Prostate gland (tissue), 2 donors: ENCODE results near the gene NCOA5. TPM values are rescaled to one million over a fixed set of nuclear protein-coding genes. Genes with fewer than 3 reads are reported as not detected.

ENCODE experiments used
- DNase-seq: peaks from one replicate; pipeline ENCODE4 v3.0.0-alpha.2; 2019; ENCODE audit warnings: low spot score
- H3K27ac ChIP-seq, 2 donors: fragments of 200-600 bp; sonication (generic); 2 replicates each; pipeline ENCODE4 v1.5.1; 2017 to 2019
- H3K27me3 ChIP-seq: fragments of 200-600 bp; sonication (generic); replicated peaks from 2 replicates; pipeline ENCODE4 v1.5.1; 2019; ENCODE audit not compliant: insufficient read depth
- H3K36me3 ChIP-seq, 2 donors: fragments of 200-600 bp; sonication (generic); 1 replicate in 1 of 2; 2 replicates in 1 of 2; pipeline versions ENCODE4 v1.5.1 to v1.8.1; 2017 to 2019
- H3K4me1 ChIP-seq: fragments of 200-600 bp; sonication (generic); replicated peaks from 2 replicates; pipeline ENCODE4 v1.5.1; 2019
- H3K4me3 ChIP-seq, 2 donors: fragments of 200-600 bp; sonication (generic); 2 replicates each; pipeline ENCODE4 v1.5.1; 2017 to 2019
- H3K9me3 ChIP-seq: fragments of 200-600 bp; sonication (generic); 2 replicates; pipeline ENCODE4 v1.5.1; 2017
- POLR2A ChIP-seq: fragments of 450-650 bp; IDR thresholded peaks from one replicate; pipeline ENCODE4 v1.6.1; 2016; ENCODE audit warnings: antibody characterized with exemption, mild to moderate bottlenecking
- POLR2AphosphoS5 ChIP-seq: sonication (generic); formaldehyde crosslinking; IDR thresholded peaks from one replicate; pipeline ENCODE4 v1.6.1; 2017; ENCODE audit warnings: antibody characterized with exemption
- WGBS: methylation state at CpG from one replicate; pipeline ENCODE4 v1.1.5; 2018; 5-methylcytosine and 5-hydroxymethylcytosine counted together
- intact Hi-C: fragments of 100-400 bp; cut with DNase I; formaldehyde crosslinking; loops from one replicate; pipeline ENCODE4 v1.14.2; 2022
- total RNA-seq, 2 donors: library from RNA; depleted of rRNA; stranded (reverse); fragments of >200 nt; gene quantifications; one replicate each; pipeline ENCODE4 v1.1.0, GENCODE V29; 2016
- TF ChIP-seq, protein P1 (sequence below), 4 experiments: fragments of 200-600 bp in 2 of 4; fragments of 450-650 bp in 2 of 4; sonication (generic) in 2 of 4; IDR thresholded peaks; 1 replicate in 3 of 4; 2 replicates in 1 of 4; pipeline ENCODE4 v1.5.1; 2016 to 2019; ENCODE audit warnings: antibody characterized with exemption in 4 of 4, mild to moderate bottlenecking in 2 of 4, moderate library complexity in 2 of 4

The NCOA5 gene
- total RNA-seq, 2 donors from 2014 or later = 41.0 to 50.6 TPM

DNA sequence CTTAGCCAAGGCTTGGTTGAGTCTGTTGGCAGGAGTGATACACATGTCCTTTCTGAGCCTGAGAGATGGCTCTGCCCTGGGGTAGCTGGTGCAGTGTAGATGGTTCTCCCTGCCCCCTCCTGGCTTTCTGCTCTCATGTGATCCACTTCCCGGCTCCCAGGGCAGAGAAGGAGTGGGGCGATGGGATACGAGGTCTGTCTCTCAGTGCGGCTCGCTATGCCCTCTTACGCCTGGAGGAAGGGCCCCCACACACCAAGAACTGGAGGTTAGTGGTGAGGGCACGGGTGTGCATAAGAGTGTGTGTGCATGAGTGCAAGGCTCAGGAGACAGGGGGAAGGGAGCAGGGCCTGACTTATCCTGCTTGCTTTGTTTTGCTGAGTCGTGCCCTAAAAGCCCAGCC lies 41.9 kb downstream of the NCOA5 start:
- intact Hi-C loops = no loop called here
- no peak overlapping the region for H3K4me3 ChIP-seq
- H3K9me3 ChIP-seq = no peaks in the 10 kb centered on the region
- no peaks in the 10 kb centered on the region for H3K36me3 ChIP-seq
- no peak for DNase-seq
- no peaks in the 10 kb centered on the region for H3K27me3 ChIP-seq
- H3K27ac ChIP-seq = no peak overlapping the region
- TF ChIP-seq, protein P1, sequence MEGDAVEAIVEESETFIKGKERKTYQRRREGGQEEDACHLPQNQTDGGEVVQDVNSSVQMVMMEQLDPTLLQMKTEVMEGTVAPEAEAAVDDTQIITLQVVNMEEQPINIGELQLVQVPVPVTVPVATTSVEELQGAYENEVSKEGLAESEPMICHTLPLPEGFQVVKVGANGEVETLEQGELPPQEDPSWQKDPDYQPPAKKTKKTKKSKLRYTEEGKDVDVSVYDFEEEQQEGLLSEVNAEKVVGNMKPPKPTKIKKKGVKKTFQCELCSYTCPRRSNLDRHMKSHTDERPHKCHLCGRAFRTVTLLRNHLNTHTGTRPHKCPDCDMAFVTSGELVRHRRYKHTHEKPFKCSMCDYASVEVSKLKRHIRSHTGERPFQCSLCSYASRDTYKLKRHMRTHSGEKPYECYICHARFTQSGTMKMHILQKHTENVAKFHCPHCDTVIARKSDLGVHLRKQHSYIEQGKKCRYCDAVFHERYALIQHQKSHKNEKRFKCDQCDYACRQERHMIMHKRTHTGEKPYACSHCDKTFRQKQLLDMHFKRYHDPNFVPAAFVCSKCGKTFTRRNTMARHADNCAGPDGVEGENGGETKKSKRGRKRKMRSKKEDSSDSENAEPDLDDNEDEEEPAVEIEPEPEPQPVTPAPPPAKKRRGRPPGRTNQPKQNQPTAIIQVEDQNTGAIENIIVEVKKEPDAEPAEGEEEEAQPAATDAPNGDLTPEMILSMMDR (IDR thresholded peaks at IDR 0.05) = no peak
- no peak for TF ChIP-seq POLR2A
- H3K4me1 ChIP-seq = no peaks in the 10 kb centered on the region
- WGBS = 70% methylated on average over 8 of the region's 8 CpGs

GRCh38 chr20:46046588-46047310 lies 43.0 kb downstream of the NCOA5 start:
- H3K27ac ChIP-seq = no peak overlapping the region
- no peak overlapping the region for H3K4me3 ChIP-seq
- H3K27me3 ChIP-seq = no peaks in the 10 kb centered on the region
- no peaks in the 10 kb centered on the region for H3K36me3 ChIP-seq
- H3K9me3 ChIP-seq = no peaks in the 10 kb centered on the region
- intact Hi-C loops = no loop called here
- DNase-seq = no peak
- TF ChIP-seq POLR2AphosphoS5 = no peak
- TF ChIP-seq POLR2A = no peak
- TF ChIP-seq, protein P1 (IDR thresholded peaks at IDR 0.05) = no peak
- 88% methylated on average over 8 of the region's 8 CpGs for WGBS
- H3K4me1 ChIP-seq = no peaks in the 10 kb centered on the region

DNA sequence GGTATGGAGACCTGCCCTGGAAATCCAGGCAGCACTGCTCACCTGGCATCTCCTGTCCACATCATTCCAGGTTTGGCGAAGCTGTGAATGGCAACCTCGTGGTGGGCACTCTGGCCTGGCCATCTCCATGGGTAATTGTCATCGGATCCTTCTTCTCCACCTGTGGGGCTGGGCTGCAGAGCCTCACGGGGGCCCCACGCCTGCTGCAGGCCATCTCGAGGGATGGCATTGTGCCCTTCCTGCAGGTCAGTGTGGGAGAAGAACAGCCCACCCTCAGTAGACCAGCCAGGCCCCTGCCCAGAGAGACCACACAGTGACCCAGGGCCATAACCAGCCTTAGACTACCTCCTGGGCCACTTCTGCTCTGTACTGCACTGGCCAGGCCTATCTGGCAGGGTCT lies 44.9 kb downstream of the NCOA5 start:
- WGBS = 70% methylated on average over 6 of the region's 6 CpGs
- H3K36me3 ChIP-seq = no peaks in the 10 kb centered on the region
- DNase-seq = no peak
- TF ChIP-seq, protein P1 (IDR thresholded peaks at IDR 0.05) = no peak
- TF ChIP-seq POLR2A = no peak
- no peak for TF ChIP-seq POLR2AphosphoS5
- intact Hi-C loops = no loop called here
- no peaks in the 10 kb centered on the region for H3K4me1 ChIP-seq
- H3K27me3 ChIP-seq = peaks cover 5% of the 10 kb centered on the region
- no peak overlapping the region for H3K4me3 ChIP-seq
- no peaks in the 10 kb centered on the region for H3K9me3 ChIP-seq
- no peak overlapping the region for H3K27ac ChIP-seq

DNA sequence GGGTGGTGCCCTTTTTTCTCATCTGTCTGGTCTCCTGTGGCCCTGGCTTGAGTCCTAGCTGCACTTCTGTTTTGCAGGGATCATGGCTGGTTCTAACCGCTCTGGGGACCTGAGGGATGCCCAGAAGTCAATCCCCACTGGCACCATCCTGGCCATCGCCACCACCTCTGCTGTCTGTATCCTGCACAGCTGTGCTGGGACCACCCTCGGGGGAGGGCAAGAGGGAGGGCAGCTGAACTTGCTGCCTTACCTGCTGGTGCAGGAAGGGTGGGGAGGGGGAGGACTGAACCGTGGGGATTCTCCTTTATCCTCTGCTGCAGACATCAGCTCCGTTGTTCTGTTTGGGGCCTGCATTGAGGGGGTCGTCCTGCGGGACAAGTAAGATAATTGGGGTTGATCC lies 46.2 kb downstream of the NCOA5 start:
- H3K9me3 ChIP-seq = no peaks in the 10 kb centered on the region
- no peak overlapping the region for H3K27ac ChIP-seq
- no peak for DNase-seq
- no peak overlapping the region for H3K4me3 ChIP-seq
- 39% methylated on average over 7 of the region's 7 CpGs for WGBS
- peaks cover 5% of the 10 kb centered on the region for H3K27me3 ChIP-seq
- no peak for TF ChIP-seq POLR2AphosphoS5
- TF ChIP-seq, protein P1 (IDR thresholded peaks at IDR 0.05) = no peak
- no peak for TF ChIP-seq POLR2A
- H3K36me3 ChIP-seq = no peaks in the 10 kb centered on the region
- H3K4me1 ChIP-seq = no peaks in the 10 kb centered on the region
- intact Hi-C loops = no loop called here

DNA sequence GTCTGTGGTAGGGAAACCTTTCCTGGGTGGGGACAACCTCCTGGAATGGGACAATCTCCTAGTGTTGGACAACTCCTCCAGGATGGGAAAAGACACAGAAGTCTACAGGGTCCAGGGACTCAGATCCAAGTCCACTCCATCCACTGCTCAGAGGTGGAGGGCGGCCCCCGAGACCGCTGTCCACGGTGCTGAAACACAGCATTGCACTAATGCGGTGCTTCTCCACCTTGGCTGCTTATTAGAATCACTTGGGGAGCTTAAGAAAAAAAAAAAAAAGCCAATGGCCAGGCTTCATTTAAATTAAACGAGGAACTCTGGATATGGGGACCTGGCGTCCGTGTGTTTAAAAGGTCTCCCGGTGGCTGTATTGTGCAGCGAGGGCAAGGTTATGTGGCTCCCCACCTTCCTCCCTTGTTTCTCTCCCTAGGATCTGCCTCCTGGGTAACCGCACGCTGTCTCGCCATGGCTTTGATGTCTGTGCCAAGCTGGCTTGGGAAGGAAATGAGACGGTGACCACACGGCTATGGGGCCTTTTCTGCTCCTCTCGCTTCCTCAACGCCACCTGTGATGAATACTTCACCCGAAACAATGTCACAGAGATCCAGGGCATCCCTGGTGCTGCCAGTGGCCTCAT lies 48.7 kb downstream of the NCOA5 start:
- no peak for DNase-seq
- H3K4me3 ChIP-seq = no peak overlapping the region
- H3K9me3 ChIP-seq = no peaks in the 10 kb centered on the region
- intact Hi-C loops = no loop called here
- no peaks in the 10 kb centered on the region for H3K4me1 ChIP-seq
- H3K27me3 ChIP-seq = peaks cover 5% of the 10 kb centered on the region
- H3K27ac ChIP-seq = no peak overlapping the region
- 23% methylated on average over 18 of the region's 18 CpGs for WGBS
- TF ChIP-seq POLR2AphosphoS5 (no peak), POLR2A (no peak)
- TF ChIP-seq, protein P1 (IDR thresholded peaks at IDR 0.05) = no peak
- no peaks in the 10 kb centered on the region for H3K36me3 ChIP-seq
